Endothelial cell of umbilical vein (primary cell): Measurements from ENCODE around the gene C11orf24. TPM values are rescaled to one million over a fixed set of nuclear protein-coding genes. Genes with fewer than 3 reads are reported as not detected.

Experiments used
- BruUV-seq: library from RNA; stranded (reverse); fragments of 400-500 nt; replicated peaks from 2 replicates; lab custom pipeline; 2021; lab: Mats Ljungman, UMichigan
- CTCF ChIA-PET: fragments of 300-600, 350-600 bp; sonication (Branson Sonifier 250); formaldehyde crosslinking; loops from one replicate; lab custom pipeline; 2021; ENCODE audit warnings: antibody characterized with exemption, inconsistent platforms; lab: Charles Lee
- POLR2A ChIA-PET: fragments of 300-600, 350-600 bp; sonication (Branson Sonifier 250); formaldehyde crosslinking; loops from one replicate; lab custom pipeline; 2021; ENCODE audit warnings: antibody characterized with exemption, inconsistent platforms; lab: Charles Lee
- DNase-seq: peaks from one replicate; pipeline ENCODE4 v3.0.0-alpha.2; 2011; ENCODE audit warnings: low read depth, low spot score
- FAIRE-seq: peaks from 2 replicates; lab custom pipeline; 2011; peaks lifted over from hg19 to GRCh38; lab: Jason Lieb, UNC
- H2AFZ ChIP-seq: 2 replicates; pipeline ENCODE4 v1.6.0; 2012; ENCODE audit warnings: low read depth, low read length, control low read depth, inconsistent platforms
- H3K27ac ChIP-seq: 2 replicates; pipeline ENCODE4 v1.5.1; 2011; ENCODE audit warnings: low read depth, mild to moderate bottlenecking, control low read depth, low read length, moderate library complexity; ENCODE audit not compliant: insufficient read depth
- H3K27me3 ChIP-seq, 2 experiments: 2 replicates each; pipeline versions ENCODE4 v1.6.0 to v1.6.1; 2011; ENCODE audit warnings: low read length in 2 of 2, mixed read lengths in 1 of 2; ENCODE audit not compliant: control insufficient read depth in 2 of 2, insufficient read depth in 2 of 2
- H3K36me3 ChIP-seq, 2 experiments: 2 replicates in 1 of 2; 3 replicates in 1 of 2; pipeline ENCODE4 v1.5.1; 2011; ENCODE audit warnings: low read length in 2 of 2, mild to moderate bottlenecking in 1 of 2, moderate library complexity in 1 of 2; ENCODE audit not compliant: control insufficient read depth in 2 of 2, insufficient read depth in 2 of 2; ENCODE audit errors: extremely low read depth in 1 of 2
- H3K4me1 ChIP-seq: 3 replicates; pipeline ENCODE4 v1.5.1; 2011; ENCODE audit warnings: mild to moderate bottlenecking, low read length; ENCODE audit not compliant: control insufficient read depth, insufficient read depth; ENCODE audit errors: extremely low read depth
- H3K4me2 ChIP-seq: 2 replicates; pipeline ENCODE4 v1.6.1; 2011; ENCODE audit warnings: low read length, control low read depth, mixed read lengths; ENCODE audit not compliant: insufficient read depth
- H3K4me3 ChIP-seq, 3 experiments: fragments of 200-600 bp in 1 of 3; sonication (generic), shearing (Covaris generic) in 1 of 3; replicated peaks in 1 of 3; 2 replicates each; pipeline ENCODE4 v1.5.1; 2011 to 2016; ENCODE audit warnings: control low read depth in 3 of 3, low read length in 3 of 3, mild to moderate bottlenecking in 2 of 3, inconsistent platforms in 1 of 3, low read depth in 1 of 3, moderate library complexity in 1 of 3; ENCODE audit not compliant: insufficient read depth in 1 of 3
- H3K79me2 ChIP-seq: 2 replicates; pipeline ENCODE4 v1.6.0; 2012; ENCODE audit warnings: low read length, inconsistent platforms; ENCODE audit not compliant: control insufficient read depth, insufficient read depth
- H3K9ac ChIP-seq: replicated peaks from 2 replicates; pipeline ENCODE3; 2011; ENCODE audit warnings: low read length, control low read depth; ENCODE audit not compliant: insufficient read depth; ENCODE audit errors: extremely low read depth
- H3K9me1 ChIP-seq: replicated peaks from 3 replicates; pipeline ENCODE4 v1.6.0; 2011; ENCODE audit warnings: mild to moderate bottlenecking, low read length; ENCODE audit not compliant: control insufficient read depth, insufficient read depth; ENCODE audit errors: extremely low read depth
- H3K9me3 ChIP-seq: replicated peaks from 2 replicates; pipeline ENCODE4 v1.5.1; 2012; ENCODE audit warnings: low read length, inconsistent platforms; ENCODE audit not compliant: control insufficient read depth, insufficient read depth
- H4K20me1 ChIP-seq: replicated peaks from 2 replicates; pipeline ENCODE3; 2011; ENCODE audit warnings: mild to moderate bottlenecking, low read length; ENCODE audit not compliant: control insufficient read depth, insufficient read depth; ENCODE audit errors: extremely low read depth
- EZH2 ChIP-seq: IDR thresholded peaks from 2 replicates; pipeline ENCODE4 v1.6.1; 2012; ENCODE audit warnings: borderline replicate concordance, low read depth, mild to moderate bottlenecking, moderate library complexity, low read length, inconsistent platforms; ENCODE audit not compliant: severe bottlenecking
- FOS ChIP-seq: IDR thresholded peaks from 2 replicates; pipeline ENCODE4 v1.6.1; 2011; ENCODE audit warnings: mild to moderate bottlenecking, low read length, moderate library complexity, borderline replicate concordance; ENCODE audit not compliant: insufficient read depth
- GATA2 ChIP-seq: IDR thresholded peaks from 2 replicates; pipeline ENCODE4 v1.7.0; 2011; ENCODE audit warnings: low read depth, mild to moderate bottlenecking, moderate library complexity, mixed read lengths, low read length; ENCODE audit not compliant: insufficient read length, insufficient read depth
- JUN ChIP-seq: IDR thresholded peaks from 2 replicates; pipeline ENCODE4 v1.6.1; 2011; ENCODE audit warnings: borderline replicate concordance, low read depth; ENCODE audit not compliant: insufficient read length, insufficient read depth
- MYC ChIP-seq: IDR thresholded peaks from one replicate; pipeline ENCODE4 v1.6.1; 2011; ENCODE audit warnings: mild to moderate bottlenecking, low read depth, low read length
- POLR2A ChIP-seq: IDR thresholded peaks from 2 replicates; pipeline ENCODE4 v1.6.1; 2012; ENCODE audit warnings: low read depth, mild to moderate bottlenecking, control low read depth, low read length
- POLR2AphosphoS5 ChIP-seq: IDR thresholded peaks from 2 replicates; pipeline ENCODE4 v1.6.1; 2012; ENCODE audit warnings: low read depth, mild to moderate bottlenecking, control low read depth, low read length, moderate library complexity; ENCODE audit not compliant: insufficient read depth
- dilution Hi-C: fragments of 300-500 bp; cut with MboI; formaldehyde crosslinking; loops from one replicate; pipeline ENCODE4 v1.15.0; 2019; ENCODE audit warnings: low sequenced_read_pairs; ENCODE audit not compliant: extremely low pct_ligation_motif_present
- intact Hi-C: fragments of 100-400 bp; cut with micrococcal nuclease; formaldehyde crosslinking; loops from one replicate; pipeline ENCODE4 v1.10.0; 2022
- polyA plus RNA-seq, 4 experiments: library from polyadenylated mRNA; depleted of rRNA in 3 of 4; stranded (reverse) in 3 of 4; unstranded in 1 of 4; fragments of >200 nt; gene quantifications; 2 replicates each; pipeline versions ENCODE4 v1.2.1 to v1.2.3, GENCODE V29; 2011 to 2012; ENCODE audit warnings: missing spikeins in 1 of 4
- total RNA-seq: library from RNA; stranded (reverse); gene quantifications from 2 replicates; pipeline ENCODE4 v1.2.3, GENCODE V29; 2021
- TF ChIP-seq, protein P1 (sequence below), 2 donors: IDR thresholded peaks; 1 replicate in 1 of 2; 2 replicates in 1 of 2; pipeline ENCODE4 v1.5.1; 2011; ENCODE audit warnings: low read length in 2 of 2, mild to moderate bottlenecking in 2 of 2, moderate library complexity in 2 of 2, control low read depth in 1 of 2, inconsistent platforms in 1 of 2, low read depth in 1 of 2; ENCODE audit not compliant: insufficient read depth in 1 of 2; ENCODE audit errors: extremely low read depth in 1 of 2
- TF ChIP-seq, protein P2 (sequence below): IDR thresholded peaks from 2 replicates; pipeline ENCODE4 v1.6.1; 2011; ENCODE audit not compliant: insufficient read depth, insufficient read length

The C11orf24 gene
- total and polyA plus RNA-seq, 2 donors (not counting 3 experiments of a cell fraction or from before 2014, with no cell fraction given), result 26.4 to 34.1 TPM

DNA sequence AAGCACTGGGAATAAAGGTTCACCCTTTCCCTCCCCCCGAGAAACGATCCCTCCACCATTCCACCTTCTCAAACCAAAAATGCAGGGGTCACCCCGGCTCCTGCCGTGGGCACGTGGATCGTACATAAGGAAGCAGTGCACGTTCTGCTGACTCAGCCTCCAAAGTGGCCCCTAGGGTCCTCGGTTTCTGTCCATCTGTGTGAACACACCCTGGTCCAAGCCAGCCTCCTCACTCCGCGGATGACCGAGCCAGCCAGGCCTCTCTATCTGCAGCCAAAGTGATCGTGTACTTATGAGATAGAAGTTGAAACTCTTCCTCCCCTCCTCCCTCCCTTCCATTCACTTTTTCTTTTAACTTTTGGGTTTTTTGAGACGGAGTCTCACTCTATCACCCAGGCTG lies 16.2 kb downstream of the C11orf24 start:
- no peak for DNase-seq
- H3K79me2 ChIP-seq, result no peaks in the 10 kb centered on the region
- dilution Hi-C loops (no loop called here), intact Hi-C loops (no loop called here)
- no peak for TF ChIP-seq MYC
- TF ChIP-seq, protein P1, sequence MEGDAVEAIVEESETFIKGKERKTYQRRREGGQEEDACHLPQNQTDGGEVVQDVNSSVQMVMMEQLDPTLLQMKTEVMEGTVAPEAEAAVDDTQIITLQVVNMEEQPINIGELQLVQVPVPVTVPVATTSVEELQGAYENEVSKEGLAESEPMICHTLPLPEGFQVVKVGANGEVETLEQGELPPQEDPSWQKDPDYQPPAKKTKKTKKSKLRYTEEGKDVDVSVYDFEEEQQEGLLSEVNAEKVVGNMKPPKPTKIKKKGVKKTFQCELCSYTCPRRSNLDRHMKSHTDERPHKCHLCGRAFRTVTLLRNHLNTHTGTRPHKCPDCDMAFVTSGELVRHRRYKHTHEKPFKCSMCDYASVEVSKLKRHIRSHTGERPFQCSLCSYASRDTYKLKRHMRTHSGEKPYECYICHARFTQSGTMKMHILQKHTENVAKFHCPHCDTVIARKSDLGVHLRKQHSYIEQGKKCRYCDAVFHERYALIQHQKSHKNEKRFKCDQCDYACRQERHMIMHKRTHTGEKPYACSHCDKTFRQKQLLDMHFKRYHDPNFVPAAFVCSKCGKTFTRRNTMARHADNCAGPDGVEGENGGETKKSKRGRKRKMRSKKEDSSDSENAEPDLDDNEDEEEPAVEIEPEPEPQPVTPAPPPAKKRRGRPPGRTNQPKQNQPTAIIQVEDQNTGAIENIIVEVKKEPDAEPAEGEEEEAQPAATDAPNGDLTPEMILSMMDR (IDR thresholded peaks at IDR 0.05; ENCODE audit: extremely low read depth in 1 of 2, insufficient read depth in 1 of 2, low read depth in 1 of 2, low read length in 2 of 2), result no peak
- TF ChIP-seq, protein P2, sequence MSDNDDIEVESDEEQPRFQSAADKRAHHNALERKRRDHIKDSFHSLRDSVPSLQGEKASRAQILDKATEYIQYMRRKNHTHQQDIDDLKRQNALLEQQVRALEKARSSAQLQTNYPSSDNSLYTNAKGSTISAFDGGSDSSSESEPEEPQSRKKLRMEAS, result no peak
- TF ChIP-seq JUN, result no peak
- TF ChIP-seq GATA2, result no peak
- no peak for TF ChIP-seq FOS
- no peak for TF ChIP-seq POLR2AphosphoS5
- no peak for TF ChIP-seq EZH2
- TF ChIP-seq POLR2A, result no peak
- H3K27ac ChIP-seq, result no peak overlapping the region
- no peak overlapping the region for H3K9ac ChIP-seq
- no peaks in the 10 kb centered on the region for H4K20me1 ChIP-seq
- CTCF ChIA-PET, result no interaction called here
- H3K9me1 ChIP-seq, result no peaks in the 10 kb centered on the region
- POLR2A ChIA-PET, result no interaction called here
- H3K4me3 ChIP-seq, result no peak overlapping the region
- no peaks in the 10 kb centered on the region for H3K36me3 ChIP-seq
- no peaks in the 10 kb centered on the region for H3K9me3 ChIP-seq
- BruUV-seq, result no TSS peak
- H3K27me3 ChIP-seq, result no peaks in the 10 kb centered on the region
- H3K4me2 ChIP-seq, result no peak overlapping the region
- H3K4me1 ChIP-seq, result peaks cover 2% of the 10 kb centered on the region
- no peak for FAIRE-seq
- H2AFZ ChIP-seq, result no peak overlapping the region
